Liver (tissue), 9 donors: ENCODE results near the gene PSMC4. TPM values are rescaled to one million over a fixed set of nuclear protein-coding genes. Genes with fewer than 3 reads are reported as not detected.

Source experiments
- DNase-seq: peaks from one replicate; pipeline ENCODE4 v3.0.0-alpha.2; 2017; ENCODE audit warnings: low spot score
- H3K27ac ChIP-seq, 2 donors: one replicate each; pipeline ENCODE4 v1.7.0; 2013; ENCODE audit warnings: inconsistent platforms in 2 of 2, low read length in 2 of 2, control low read depth in 1 of 2, low read depth in 1 of 2, mild to moderate bottlenecking in 1 of 2
- H3K27me3 ChIP-seq, 4 donors: one replicate each; pipeline versions ENCODE4 v1.6.1 to v1.7.0; 2013; ENCODE audit warnings: low read length in 3 of 4, inconsistent platforms in 1 of 4, mild to moderate bottlenecking in 1 of 4, moderate library complexity in 1 of 4; ENCODE audit not compliant: control insufficient read depth in 4 of 4, insufficient read depth in 4 of 4
- H3K36me3 ChIP-seq, 4 donors: one replicate each; pipeline versions ENCODE4 v1.6.1 to v1.7.0; 2013; ENCODE audit warnings: low read length in 3 of 4, mild to moderate bottlenecking in 3 of 4, low read depth in 1 of 4, moderate library complexity in 1 of 4; ENCODE audit not compliant: control insufficient read depth in 4 of 4, insufficient read depth in 3 of 4
- H3K4me1 ChIP-seq, 4 donors: one replicate each; pipeline versions ENCODE4 v1.6.1 to v1.7.0; 2013; ENCODE audit warnings: low read length in 3 of 4, mild to moderate bottlenecking in 3 of 4, moderate library complexity in 1 of 4; ENCODE audit not compliant: control insufficient read depth in 4 of 4, insufficient read depth in 4 of 4
- H3K4me3 ChIP-seq, 3 donors: one replicate each; pipeline versions ENCODE4 v1.6.1 to v1.7.0; 2013; ENCODE audit warnings: low read length in 3 of 3, control low read depth in 1 of 3, low read depth in 1 of 3, mild to moderate bottlenecking in 1 of 3
- H3K9ac ChIP-seq, 2 donors: one replicate each; pipeline ENCODE4 v1.7.0; 2013; ENCODE audit warnings: low read length in 2 of 2, mild to moderate bottlenecking in 2 of 2, moderate library complexity in 2 of 2, control low read depth in 1 of 2, low read depth in 1 of 2
- H3K9me3 ChIP-seq, 4 donors: one replicate each; pipeline versions ENCODE4 v1.6.1 to v1.7.0; 2013; ENCODE audit warnings: low read length in 3 of 4; ENCODE audit not compliant: control insufficient read depth in 4 of 4
- EGR1 ChIP-seq, 2 donors: IDR thresholded peaks; 2 replicates each; pipeline ENCODE4 v1.6.1; 2016 to 2018; ENCODE audit warnings: antibody characterized with exemption in 2 of 2, low read depth in 2 of 2
- FOXA1 ChIP-seq: IDR thresholded peaks from 2 replicates; pipeline ENCODE4 v1.6.1; 2016; ENCODE audit warnings: antibody characterized with exemption
- FOXA2 ChIP-seq: IDR thresholded peaks from 2 replicates; pipeline ENCODE4 v1.6.1; 2016; ENCODE audit warnings: antibody characterized with exemption
- GABPA ChIP-seq, 2 donors: IDR thresholded peaks in 1 of 2; conservative IDR thresholded peaks in 1 of 2; 2 replicates each; pipeline ENCODE4 v1.6.1; 2016; ENCODE audit warnings: antibody characterized with exemption in 2 of 2, mild to moderate bottlenecking in 1 of 2, moderate library complexity in 1 of 2
- HNF4A ChIP-seq, 2 donors: conservative IDR thresholded peaks; 2 replicates each; pipeline ENCODE4 v1.6.1; 2016; ENCODE audit warnings: antibody characterized with exemption in 2 of 2, mild to moderate bottlenecking in 2 of 2
- HNF4G ChIP-seq: IDR thresholded peaks from 2 replicates; pipeline ENCODE4 v1.6.1; 2016; ENCODE audit warnings: antibody characterized with exemption
- JUND ChIP-seq, 2 donors: IDR thresholded peaks; 2 replicates each; pipeline ENCODE4 v1.6.1; 2016; ENCODE audit warnings: antibody characterized with exemption in 2 of 2
- NR2F2 ChIP-seq: IDR thresholded peaks from 2 replicates; pipeline ENCODE4 v1.6.1; 2016; ENCODE audit warnings: antibody characterized with exemption
- RAD21 ChIP-seq, 2 donors: IDR thresholded peaks; 2 replicates each; pipeline ENCODE4 v1.6.1; 2016; ENCODE audit warnings: antibody characterized with exemption in 2 of 2, mild to moderate bottlenecking in 2 of 2
- RXRA ChIP-seq, 2 donors: IDR thresholded peaks; 2 replicates each; pipeline ENCODE4 v1.6.1; 2017 to 2018; ENCODE audit warnings: antibody characterized with exemption in 2 of 2, mild to moderate bottlenecking in 1 of 2
- SP1 ChIP-seq: IDR thresholded peaks from 2 replicates; pipeline ENCODE4 v1.6.1; 2018; ENCODE audit warnings: antibody characterized with exemption, mild to moderate bottlenecking
- TAF1 ChIP-seq: conservative IDR thresholded peaks from 2 replicates; pipeline ENCODE4 v1.6.1; 2016; ENCODE audit warnings: antibody characterized with exemption, mild to moderate bottlenecking
- YY1 ChIP-seq: IDR thresholded peaks from 2 replicates; pipeline ENCODE4 v1.6.1; 2016; ENCODE audit warnings: antibody characterized with exemption, mild to moderate bottlenecking
- WGBS: extraction: QIAGEN DNeasy Blood & Tissue Kit; methylation state at CpG from one replicate; pipeline ENCODE4 v1.1.7; 2013; 5-methylcytosine and 5-hydroxymethylcytosine counted together
- polyA plus RNA-seq, 2 donors: library from polyadenylated mRNA; stranded (reverse) in 1 of 2; unstranded in 1 of 2; fragments of 200-250 nt in 1 of 2; fragments of >200 nt in 1 of 2; fragmentation: Nextera tagmentation in 1 of 2; extraction: Ambion mirVana in 1 of 2; gene quantifications; one replicate each; pipeline versions ENCODE4 v1.2.1 to v1.2.3, GENCODE V29; 2013 to 2015
- total RNA-seq, 2 donors: library from RNA; depleted of rRNA; stranded (reverse); fragments of >200 nt; gene quantifications; one replicate each; pipeline ENCODE4 v1.2.3, GENCODE V29; 2014
- TF ChIP-seq, protein P1 (sequence below): IDR thresholded peaks from 2 replicates; pipeline ENCODE4 v1.6.1; 2016; ENCODE audit warnings: antibody characterized with exemption
- TF ChIP-seq, protein P2 (sequence below): IDR thresholded peaks from 2 replicates; pipeline ENCODE4 v1.6.1; 2016; ENCODE audit warnings: antibody characterized with exemption
- TF ChIP-seq, protein P3 (sequence below): fragments of 150-350 bp; IDR thresholded peaks from 2 replicates; pipeline ENCODE4 v1.5.1; 2017; ENCODE audit warnings: improper control_type of control experiment, low read depth, low read length; ENCODE audit not compliant: missing input control
- TF ChIP-seq, protein P4 (sequence below): IDR thresholded peaks from 2 replicates; pipeline ENCODE4 v1.6.1; 2016; ENCODE audit warnings: antibody characterized with exemption
- TF ChIP-seq, protein P5 (sequence below): IDR thresholded peaks from 2 replicates; pipeline ENCODE4 v1.6.1; 2016; ENCODE audit warnings: antibody characterized with exemption, mild to moderate bottlenecking
- donor health status: healthy.
- donor health status: healthy.
- donor health status: healthy.
- donor health status: healthy.
- donor health status: healthy.

Gene PSMC4
- total and polyA plus RNA-seq, 4 donors, result 46.0 to 89.3 (median 79.7) TPM

DNA sequence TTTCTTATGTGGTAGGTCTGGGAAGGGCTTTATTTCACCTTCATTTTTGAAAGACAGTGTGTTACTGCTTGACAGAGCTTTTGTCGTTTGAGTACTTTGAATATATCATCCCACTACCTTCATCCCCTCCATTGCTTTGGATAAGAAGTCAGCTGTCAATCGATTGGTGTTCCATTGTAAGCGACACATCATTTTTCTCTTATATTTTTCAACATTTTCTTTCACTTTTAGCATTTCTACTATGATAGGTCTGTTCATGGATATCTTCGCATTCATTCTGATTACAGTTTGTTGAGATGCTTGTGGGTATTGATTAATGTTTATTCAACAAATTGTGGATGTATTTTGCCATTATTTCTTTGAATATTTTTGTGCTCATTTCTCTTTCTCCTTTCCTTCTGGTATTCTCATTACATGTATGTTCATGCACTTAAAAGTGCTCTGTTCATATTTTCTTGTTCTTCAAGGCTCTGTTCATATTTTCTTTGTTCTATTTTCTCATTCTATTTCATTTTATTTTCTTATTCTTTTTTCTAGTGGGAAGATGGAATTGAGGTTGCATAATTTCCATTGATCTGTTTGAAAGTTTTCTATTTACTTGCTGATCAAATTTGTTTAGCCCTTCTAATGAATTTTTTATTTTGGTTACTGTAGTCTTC lies 55.1 kb downstream of the PSMC4 start:
- H3K9me3 ChIP-seq, result peaks cover 32 to 86% (median 55%) of the 10 kb centered on the region in 4 donors
- 97% methylated on average over 4 of the region's 4 CpGs for WGBS
- H3K27ac ChIP-seq, result no peak overlapping the region
- no peak overlapping the region for H3K9ac ChIP-seq
- H3K36me3 ChIP-seq, result no peaks in the 10 kb centered on the region
- H3K4me1 ChIP-seq, result no peaks in the 10 kb centered on the region
- H3K27me3 ChIP-seq, result no peaks in the 10 kb centered on the region
- TF ChIP-seq, protein P1, sequence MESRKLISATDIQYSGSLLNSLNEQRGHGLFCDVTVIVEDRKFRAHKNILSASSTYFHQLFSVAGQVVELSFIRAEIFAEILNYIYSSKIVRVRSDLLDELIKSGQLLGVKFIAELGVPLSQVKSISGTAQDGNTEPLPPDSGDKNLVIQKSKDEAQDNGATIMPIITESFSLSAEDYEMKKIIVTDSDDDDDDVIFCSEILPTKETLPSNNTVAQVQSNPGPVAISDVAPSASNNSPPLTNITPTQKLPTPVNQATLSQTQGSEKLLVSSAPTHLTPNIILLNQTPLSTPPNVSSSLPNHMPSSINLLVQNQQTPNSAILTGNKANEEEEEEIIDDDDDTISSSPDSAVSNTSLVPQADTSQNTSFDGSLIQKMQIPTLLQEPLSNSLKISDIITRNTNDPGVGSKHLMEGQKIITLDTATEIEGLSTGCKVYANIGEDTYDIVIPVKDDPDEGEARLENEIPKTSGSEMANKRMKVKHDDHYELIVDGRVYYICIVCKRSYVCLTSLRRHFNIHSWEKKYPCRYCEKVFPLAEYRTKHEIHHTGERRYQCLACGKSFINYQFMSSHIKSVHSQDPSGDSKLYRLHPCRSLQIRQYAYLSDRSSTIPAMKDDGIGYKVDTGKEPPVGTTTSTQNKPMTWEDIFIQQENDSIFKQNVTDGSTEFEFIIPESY, result no peak
- TF ChIP-seq TAF1 (no peak), YY1 (no peak), GABPA (IDR thresholded peaks at IDR 0.05 in 1 of 2, conservative IDR thresholded peaks at IDR 0.05 in 1 of 2) (no peak), FOXA1 (no peak)
- TF ChIP-seq, protein P2, sequence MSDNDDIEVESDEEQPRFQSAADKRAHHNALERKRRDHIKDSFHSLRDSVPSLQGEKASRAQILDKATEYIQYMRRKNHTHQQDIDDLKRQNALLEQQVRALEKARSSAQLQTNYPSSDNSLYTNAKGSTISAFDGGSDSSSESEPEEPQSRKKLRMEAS, result no peak
- TF ChIP-seq, protein P3, sequence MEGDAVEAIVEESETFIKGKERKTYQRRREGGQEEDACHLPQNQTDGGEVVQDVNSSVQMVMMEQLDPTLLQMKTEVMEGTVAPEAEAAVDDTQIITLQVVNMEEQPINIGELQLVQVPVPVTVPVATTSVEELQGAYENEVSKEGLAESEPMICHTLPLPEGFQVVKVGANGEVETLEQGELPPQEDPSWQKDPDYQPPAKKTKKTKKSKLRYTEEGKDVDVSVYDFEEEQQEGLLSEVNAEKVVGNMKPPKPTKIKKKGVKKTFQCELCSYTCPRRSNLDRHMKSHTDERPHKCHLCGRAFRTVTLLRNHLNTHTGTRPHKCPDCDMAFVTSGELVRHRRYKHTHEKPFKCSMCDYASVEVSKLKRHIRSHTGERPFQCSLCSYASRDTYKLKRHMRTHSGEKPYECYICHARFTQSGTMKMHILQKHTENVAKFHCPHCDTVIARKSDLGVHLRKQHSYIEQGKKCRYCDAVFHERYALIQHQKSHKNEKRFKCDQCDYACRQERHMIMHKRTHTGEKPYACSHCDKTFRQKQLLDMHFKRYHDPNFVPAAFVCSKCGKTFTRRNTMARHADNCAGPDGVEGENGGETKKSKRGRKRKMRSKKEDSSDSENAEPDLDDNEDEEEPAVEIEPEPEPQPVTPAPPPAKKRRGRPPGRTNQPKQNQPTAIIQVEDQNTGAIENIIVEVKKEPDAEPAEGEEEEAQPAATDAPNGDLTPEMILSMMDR, result no peak
- DNase-seq, result no peak
- peak overlapping the region in 1 of 3 donors; percentile 57 for H3K4me3 ChIP-seq

DNA sequence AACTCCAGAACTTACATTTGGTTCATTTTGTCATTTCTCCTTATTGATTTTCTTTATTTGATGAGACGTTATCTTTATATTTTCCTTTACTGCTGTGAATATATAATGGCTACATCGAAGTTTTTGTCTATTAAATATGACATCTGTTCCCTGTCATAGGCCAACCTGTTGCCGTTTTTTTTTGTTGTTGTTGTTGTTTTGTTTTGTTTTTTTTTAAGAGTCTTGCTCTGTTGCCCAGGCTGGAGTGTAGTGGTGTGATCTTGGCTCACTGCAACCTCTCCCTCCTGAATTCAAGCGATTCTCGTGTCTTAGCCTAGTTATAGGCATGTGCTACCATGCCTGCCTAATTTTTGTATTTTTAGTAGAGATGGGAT lies 55.6 kb downstream of the PSMC4 start:
- TF ChIP-seq FOXA1 (no peak), SP1 (no peak), FOXA2 (no peak), YY1 (no peak), RXRA (IDR thresholded peaks at IDR 0.05) (no peak), HNF4A (conservative IDR thresholded peaks at IDR 0.05) (no peak), EGR1 (IDR thresholded peaks at IDR 0.05; ENCODE audit: low read depth in 2 of 2) (no peak), HNF4G (no peak), GABPA (IDR thresholded peaks at IDR 0.05 in 1 of 2, conservative IDR thresholded peaks at IDR 0.05 in 1 of 2) (no peak), RAD21 (IDR thresholded peaks at IDR 0.05) (no peak), JUND (IDR thresholded peaks at IDR 0.05) (no peak), NR2F2 (no peak)
- TF ChIP-seq, protein P4, sequence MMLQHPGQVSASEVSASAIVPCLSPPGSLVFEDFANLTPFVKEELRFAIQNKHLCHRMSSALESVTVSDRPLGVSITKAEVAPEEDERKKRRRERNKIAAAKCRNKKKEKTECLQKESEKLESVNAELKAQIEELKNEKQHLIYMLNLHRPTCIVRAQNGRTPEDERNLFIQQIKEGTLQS, result no peak
- TF ChIP-seq, protein P5, sequence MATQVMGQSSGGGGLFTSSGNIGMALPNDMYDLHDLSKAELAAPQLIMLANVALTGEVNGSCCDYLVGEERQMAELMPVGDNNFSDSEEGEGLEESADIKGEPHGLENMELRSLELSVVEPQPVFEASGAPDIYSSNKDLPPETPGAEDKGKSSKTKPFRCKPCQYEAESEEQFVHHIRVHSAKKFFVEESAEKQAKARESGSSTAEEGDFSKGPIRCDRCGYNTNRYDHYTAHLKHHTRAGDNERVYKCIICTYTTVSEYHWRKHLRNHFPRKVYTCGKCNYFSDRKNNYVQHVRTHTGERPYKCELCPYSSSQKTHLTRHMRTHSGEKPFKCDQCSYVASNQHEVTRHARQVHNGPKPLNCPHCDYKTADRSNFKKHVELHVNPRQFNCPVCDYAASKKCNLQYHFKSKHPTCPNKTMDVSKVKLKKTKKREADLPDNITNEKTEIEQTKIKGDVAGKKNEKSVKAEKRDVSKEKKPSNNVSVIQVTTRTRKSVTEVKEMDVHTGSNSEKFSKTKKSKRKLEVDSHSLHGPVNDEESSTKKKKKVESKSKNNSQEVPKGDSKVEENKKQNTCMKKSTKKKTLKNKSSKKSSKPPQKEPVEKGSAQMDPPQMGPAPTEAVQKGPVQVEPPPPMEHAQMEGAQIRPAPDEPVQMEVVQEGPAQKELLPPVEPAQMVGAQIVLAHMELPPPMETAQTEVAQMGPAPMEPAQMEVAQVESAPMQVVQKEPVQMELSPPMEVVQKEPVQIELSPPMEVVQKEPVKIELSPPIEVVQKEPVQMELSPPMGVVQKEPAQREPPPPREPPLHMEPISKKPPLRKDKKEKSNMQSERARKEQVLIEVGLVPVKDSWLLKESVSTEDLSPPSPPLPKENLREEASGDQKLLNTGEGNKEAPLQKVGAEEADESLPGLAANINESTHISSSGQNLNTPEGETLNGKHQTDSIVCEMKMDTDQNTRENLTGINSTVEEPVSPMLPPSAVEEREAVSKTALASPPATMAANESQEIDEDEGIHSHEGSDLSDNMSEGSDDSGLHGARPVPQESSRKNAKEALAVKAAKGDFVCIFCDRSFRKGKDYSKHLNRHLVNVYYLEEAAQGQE, result no peak
- TF ChIP-seq, protein P1, result no peak

More for the DNA sequence above, 55.6 kb downstream of the PSMC4 start:
- Histone ChIP-seq H3K4me1 (no peaks in the 10 kb centered on the region), H3K9ac (no peak overlapping the region), H3K36me3 (no peaks in the 10 kb centered on the region), H3K27me3 (no peaks in the 10 kb centered on the region), H3K9me3 (peaks cover 34 to 86% (median 58%) of the 10 kb centered on the region in 4 donors), H3K27ac (no peak overlapping the region), H3K4me3 (peak overlapping the region in 2 of 3 donors; percentile 27 to 57)
- 97% methylated on average over 5 of the region's 5 CpGs for WGBS
- DNase-seq, result no peak
